Measurements from ENCODE around the gene C20orf96.
"Not testable (repeated sequence)": the region's sequence is repeated elsewhere in the genome, so short reads cannot be mapped to it uniquely, and the experiment has no call there.

C20orf96 gene

DNA sequence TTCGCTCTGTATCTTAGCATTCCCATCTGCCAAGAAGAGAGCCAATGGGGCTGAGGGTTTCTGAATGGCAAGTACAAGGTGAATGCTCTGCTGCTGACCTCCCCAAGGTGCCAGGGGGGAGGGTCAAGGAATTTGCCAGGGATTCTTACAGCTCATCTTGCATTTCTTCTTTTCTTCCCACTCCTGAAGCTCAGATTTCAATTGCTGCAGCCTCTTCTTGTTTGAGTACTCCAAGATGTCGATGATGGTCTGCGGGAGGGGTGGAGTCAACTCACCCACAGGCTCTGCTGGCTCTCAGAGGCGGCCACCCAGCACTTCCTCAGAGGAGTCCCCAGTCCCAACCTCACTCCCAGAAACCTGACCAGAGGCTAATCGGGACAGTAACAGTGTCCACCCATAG is 12.4 kb downstream of the C20orf96 start:
- no peak for DNase-seq

DNA sequence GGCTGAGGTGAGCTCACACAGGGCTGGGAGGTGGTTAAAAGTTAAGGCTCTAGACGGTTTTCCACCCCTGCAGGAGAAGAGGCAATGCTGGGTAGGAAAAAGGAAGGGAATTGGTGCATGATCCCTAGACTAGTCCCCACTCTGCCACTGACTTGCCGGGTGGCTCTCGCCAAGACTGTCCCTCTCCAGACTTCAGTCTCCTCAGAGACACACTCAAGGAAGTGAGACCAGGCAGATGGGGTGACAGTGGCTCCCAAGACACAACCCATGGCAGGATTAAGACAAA is 13.1 kb downstream of the C20orf96 start:
- no peak for DNase-seq

DNA sequence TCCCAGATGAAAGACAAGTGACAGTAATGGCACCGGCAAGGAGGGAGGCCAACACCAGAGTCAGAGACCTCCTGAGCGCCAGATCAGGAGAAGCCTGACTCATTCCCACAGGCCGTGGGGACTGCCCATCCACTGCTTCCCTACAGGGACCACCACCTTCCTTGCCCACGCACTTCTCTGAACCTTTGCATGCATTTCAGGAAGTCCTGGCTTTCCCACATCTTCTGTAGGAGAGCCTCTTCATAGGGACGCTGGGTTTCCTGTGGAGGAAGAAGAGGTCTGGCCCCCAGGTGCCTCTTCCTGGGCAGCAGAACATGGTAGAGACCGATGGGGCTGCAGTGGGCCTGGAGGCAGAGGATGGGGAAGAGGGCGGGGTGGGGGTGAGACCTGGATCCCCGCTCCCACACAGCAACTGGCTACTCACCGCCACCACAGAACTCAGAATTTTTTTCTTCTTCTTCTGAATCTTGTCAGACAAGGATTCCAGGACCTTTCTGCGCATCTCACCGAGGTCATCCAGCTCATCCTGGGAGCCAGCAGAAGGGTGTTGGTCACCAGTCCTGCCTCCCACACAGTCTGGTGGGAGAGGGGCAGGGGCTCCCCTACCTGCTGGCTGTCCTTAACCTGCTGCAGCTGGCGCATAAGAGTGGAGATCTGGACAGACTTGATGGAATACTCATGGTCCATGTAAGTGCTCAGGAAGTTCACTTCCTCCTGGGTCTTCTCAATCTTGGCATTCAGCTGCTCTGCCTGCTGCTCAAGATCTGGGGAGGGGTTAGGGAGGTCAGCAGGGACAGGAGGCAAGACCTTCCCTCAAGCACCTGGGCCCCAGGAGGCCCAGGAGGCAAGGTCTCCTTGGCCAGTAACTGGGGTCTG is 13.7 kb downstream of the C20orf96 start:
- DNase-seq = no peak

DNA sequence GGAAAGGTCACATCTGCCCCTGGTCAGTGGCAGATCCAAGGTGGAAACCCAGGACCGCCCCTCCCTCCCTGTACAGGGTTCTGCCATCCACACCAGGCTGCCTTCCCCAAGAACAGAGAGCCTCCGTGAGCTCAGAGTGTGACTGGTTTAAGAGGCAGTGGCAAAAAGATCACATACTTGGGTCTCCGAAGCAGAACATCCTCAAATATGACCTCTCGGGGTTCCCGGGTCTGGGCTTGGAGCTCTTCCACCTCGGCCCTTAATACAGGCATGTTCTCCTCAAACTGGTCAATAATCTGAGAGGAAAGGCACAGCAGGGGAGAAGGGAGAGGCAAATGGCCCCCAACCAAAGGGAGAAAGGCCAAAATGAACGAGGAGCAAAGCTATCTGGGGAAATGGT is 14.8 kb downstream of the C20orf96 start:
- no peak for DNase-seq

DNA sequence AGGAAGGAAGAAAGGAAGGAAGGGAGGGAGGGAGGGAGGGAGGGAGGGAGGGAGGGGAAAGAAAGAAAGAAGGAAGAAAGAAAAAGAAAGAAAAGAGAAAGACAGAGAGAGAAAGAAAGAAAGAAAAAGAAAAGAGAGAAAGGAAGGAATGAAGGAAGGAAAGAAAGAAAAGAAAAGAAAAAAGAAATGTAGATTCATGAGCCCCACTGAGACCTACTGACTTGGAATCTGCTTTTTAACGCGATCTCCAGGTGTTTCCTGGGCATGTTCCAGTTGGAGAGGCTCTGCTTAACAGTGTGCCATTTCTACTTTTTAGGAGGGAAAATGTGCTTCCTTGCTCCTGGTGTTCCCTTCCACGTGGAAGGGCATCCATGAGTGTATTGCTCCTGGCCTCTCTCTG is 16.7 kb downstream of the C20orf96 start:
- no peak for DNase-seq

DNA sequence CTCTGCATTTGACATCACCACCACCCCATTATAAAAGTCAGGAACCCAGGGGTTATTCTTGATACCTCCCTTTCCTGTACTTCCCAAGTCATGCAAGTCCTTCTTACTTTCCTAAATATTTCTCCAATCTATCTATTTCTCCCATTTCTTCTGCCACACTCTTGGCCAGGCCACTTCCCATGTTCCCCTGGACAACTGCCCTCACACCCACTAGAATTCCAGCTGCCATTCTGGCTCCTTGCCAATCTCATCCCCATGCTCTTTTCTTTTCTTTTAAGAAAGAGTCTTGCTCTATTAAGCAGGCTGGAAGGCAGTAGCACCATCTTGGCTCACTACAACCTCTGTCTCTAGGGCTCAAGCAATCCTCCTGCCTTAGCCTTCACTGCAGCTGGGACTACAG is 17.8 kb downstream of the C20orf96 start:
- DNase-seq = no peak

DNA sequence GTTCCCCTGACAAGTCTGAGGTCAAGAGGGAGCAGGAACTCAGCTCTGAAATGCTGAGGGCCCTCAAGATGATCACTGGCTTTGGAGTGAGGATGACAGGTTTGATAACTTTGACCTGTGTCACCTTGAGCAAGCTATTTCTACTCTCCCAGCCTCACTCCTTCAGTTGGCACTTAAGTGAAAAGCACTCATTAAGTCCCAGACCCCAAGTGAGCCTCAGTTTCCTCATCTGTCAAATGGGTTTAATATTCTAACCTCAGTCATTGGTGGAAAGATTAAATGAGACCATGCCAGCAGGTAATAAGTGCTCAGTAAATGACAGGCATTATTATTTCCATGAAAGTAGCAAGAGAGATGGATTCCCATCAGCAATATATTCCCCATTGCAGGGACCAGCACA is 19.0 kb downstream of the C20orf96 start:
- DNase-seq = no peak

DNA sequence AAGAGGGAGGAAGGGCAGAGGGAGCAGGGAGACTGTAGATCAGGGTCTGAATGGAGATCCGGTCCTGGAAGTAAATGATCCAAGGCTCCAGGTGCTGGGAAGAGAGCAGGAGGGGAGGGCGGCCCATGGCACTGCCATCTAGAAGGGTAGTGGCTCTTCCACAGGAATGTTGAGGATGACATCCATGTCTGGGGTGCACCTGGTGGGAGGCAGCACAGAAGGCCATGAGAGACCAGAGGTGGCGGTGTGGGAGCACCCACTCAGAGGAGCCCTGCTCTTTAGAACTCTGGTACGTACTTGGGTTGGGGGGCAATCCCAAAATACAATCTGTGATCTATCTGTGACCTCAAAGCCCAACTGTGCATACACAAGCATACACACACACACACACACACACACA is 19.5 kb downstream of the C20orf96 start:
- no peak for DNase-seq

DNA sequence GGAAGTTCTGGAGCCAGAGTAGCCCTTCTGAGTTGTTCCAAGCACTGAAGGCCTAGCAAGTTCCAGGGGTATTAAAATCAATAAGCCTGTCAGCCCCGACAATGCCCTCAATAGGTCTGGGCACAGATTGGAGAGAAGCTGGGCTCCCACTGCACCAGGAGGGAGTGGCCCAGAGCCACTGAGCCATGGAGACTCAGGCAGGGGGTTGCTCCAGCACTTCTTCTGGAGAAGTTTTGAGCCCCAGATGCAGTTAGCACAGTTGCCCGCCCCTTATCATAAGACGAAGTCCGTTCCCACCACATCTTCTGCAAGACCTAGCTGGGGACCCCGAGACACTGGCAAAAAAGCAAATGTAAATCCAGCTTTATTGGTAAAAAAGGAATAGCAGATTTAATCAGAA is 20.0 kb downstream of the C20orf96 start:
- DNase-seq = no peak

DNA sequence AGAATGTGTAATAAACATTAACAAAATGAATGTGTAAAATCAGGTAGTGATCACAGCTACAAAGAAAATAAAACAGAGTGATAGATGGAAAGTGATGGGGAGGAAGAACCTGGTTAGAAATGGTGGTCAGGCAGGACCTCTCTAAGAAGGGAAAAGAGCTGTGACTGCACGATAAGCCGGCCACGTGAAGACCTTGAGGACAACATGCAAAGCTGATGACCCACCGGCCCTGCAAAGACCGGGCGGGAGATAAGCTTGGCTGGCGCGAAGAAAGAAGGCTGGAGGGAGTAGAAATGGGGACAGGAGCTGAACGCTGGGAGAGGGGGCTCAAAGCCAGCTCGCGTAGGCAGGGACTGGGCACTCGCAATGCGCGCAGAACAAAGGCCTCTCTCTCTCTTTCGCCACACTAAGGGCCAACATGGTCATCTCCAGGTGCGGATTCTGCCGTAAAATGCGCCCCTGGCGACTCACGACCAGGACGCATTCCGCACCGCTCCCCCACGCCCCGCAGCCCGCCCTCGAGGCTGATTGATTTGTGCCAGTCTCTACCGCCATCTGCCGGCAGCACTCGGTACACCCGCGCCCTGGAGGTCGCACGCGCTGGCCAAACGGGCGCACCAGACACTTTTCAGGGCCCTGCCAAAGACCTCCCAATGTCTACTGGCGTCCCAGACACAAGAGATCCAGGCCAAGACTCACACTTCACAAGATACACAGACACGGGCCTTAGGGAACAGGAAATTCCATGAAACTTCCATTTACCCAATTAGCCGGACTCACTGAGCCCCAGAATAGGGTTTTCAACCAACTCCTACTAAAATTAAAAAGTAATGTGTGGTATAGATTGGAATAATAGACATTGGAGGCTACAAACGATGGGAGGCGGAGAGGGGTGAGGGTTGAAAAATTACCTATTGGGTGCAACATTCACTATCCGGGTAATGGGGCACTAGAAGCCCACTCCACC is 23.7 kb downstream of the C20orf96 start:
- DNase-seq = peak; percentile 72

DNA sequence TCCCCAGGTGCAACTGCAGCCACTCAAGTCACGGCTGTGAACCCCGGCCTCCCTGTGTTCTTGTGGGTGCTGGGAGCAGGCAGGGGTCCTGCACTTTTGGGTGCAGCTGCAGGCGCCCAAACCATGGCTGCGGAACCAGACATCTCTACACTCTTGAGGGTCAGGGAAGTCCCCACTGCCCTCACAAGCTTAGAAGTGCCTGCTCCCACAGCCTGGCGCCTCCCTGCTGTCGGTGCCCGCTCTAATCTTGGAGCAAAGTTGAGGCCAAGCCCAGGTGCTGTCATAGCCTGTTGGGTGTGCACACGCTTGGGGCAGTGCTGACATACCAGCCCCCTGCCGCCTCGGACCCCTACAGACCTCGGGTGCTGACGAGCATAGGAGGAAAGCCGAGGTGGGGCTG is 26.8 kb downstream of the C20orf96 start:
- no peak for DNase-seq

DNA sequence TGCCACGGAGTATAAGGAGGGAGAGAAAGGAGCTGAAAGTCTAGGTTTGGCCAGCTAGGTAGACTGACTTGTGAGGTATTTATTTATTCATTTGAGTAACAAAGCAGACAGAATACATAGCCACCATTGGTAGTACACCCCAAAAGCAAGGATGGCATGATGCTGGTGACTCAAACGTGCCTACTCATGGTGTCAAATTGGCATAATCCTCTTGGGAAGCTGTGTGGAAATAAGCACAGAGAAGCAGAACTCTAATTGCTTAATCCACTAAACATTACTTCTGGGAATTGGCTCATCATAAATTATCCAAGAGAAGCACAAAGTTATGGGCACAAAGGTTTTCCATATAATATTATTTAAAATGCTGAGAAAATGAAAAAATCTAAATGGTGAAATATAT is 30.6 kb downstream of the C20orf96 start:
- DNase-seq = peak in 1 of 2 experiments; percentile 7

DNA sequence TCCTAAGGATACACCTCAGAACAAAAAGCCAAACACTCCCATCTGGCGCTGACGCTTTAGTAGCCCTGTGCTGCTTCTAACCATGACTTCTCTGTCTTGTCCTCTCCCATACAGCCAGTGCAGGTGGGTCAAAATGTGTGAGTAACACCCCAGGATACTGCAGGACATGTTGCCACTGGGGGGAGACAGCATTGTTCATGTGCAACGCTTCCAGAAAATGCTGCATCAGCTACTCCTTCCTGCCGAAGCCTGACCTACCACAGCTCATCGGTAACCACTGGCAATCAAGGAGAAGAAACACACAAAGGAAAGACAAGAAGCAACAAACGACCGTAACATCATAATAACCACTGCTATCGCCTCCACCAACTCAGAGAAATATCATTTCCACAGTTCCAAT is 31.6 kb downstream of the C20orf96 start:
- peak in 1 of 2 experiments; percentile 14 for DNase-seq

DNA sequence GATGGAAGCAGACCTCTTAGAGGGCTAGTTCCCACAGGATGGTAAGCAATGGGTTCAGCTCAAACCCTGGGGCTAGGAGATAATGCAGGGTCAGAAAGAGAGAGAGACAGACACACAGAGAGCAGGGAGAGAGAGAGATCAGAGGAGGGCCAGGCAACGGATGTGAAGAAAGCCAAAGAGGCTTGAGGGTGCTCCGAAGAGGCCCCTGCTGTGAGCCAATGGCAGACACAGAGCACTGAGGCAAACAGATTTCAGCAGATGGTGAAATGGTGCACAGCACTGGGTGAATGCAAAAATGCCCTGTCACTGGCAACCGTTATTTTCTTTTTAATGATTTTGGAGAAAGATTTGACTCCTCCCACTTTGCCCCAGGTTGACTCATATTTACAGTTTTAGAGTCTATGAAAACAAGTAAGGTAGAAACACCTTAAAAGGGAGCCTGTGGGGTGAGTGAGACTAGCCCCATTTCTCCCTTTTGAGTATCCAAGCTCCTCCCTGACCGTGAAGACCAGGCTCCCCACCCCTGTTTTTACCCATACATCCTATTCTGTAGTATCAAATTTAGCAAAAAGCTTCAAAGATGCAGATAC is 32.2 kb downstream of the C20orf96 start:
- DNase-seq = no peak

DNA sequence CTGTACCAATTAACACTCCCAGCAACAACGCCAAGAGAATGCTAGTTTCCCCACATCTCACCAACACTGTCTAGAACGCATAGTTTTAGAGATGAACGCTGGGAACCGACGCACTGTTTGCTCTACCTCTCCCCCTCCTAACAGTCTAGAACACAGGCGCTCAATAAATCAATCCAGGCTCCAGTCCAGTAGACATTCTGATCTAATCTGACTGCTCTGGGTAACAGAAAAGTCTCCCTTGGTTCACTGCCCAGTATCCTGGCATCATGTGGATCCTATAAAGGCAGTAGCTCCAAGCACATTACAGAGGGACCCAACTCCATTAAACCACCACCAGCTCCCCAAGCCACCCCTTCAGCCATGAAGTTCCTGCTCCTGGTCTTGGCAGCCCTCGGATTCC is 33.1 kb downstream of the C20orf96 start, which contains the start of gene DEFB132:
Gene DEFB132 (plus strand): TSS at position 306 of the 400 bp plus-strand sequence. CDS start 55 bp downstream, at position 361.
- no peak for DNase-seq

DNA sequence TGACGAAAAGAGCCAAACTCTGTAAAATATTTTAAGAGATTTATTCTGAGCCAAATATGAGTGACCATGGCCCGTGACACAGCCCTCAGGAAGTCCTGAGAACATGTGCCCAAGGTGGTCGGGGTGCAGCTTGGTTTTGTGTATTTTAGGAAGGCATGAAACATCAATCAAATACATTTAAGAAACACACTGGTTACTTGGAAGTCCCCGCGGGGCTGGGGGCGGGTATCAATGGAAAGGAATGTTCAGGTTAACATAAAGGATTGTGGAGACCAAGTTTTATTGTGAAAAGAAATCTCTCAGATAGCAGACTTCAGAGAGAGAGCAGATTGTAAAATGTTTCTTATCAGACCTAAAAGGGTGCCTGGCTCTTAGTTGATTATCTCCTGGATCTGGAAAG is 37.1 kb downstream of the C20orf96 start:
- DNase-seq = not testable (repeated sequence)

DNA sequence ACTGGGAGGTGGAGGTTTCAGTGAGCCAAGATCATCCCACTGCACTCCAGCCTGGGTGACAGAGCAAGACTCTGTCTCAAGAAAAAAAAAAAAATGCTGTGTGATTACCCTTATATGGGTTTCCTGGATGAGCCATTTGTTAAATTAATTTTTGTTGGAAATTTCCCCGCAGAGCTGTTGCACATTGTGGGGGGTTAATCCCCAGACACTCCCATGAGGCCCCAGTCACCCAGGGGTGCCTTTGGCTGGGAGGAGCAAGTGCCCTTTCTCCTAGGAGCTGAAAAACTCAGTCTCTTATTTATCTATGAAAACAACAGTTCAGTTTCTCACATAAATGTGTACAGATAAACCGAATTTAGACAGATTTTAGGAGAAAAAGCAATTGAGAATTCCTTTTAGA is 37.7 kb downstream of the C20orf96 start:
- DNase-seq = no peak

DNA sequence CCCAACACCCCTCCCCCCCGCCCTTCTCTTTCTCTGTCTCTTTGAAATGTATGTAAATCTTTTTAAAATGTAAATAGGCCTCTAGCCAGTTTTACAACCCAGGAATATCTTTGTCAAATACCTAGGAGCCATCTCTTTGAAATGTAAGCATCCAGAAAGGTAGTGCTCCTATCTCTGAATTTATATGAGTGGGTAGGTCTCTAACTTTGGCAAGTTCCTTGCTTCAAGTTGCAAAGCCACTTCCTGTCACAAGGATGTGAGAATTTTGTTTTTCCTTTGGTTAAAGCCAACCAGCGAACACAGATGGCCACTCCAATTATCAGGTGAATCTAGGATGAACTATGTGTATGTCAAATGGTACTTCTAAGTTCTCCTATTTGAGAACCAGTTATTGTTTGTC is 39.2 kb downstream of the C20orf96 start:
- peak in 1 of 2 experiments; percentile 6 for DNase-seq

DNA sequence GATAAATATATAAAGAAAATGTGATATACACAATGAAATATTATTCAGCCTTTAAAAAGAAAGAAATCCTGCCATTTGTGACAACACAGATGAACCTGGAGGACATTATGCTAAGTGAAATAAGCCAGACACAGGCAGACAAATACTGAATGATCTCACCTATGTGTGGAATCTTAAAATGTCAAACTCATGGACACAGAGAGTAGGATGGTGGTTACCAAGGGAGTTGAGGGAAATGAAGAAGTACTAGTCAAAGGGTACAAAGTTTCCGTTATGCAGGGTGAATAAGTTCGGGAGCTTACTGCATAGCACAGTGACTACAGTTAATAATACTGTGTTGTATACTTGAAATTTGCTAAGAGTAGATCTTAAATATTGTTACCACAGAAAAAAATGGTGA is 47.6 kb downstream of the C20orf96 start:
- no peak for DNase-seq

DNA sequence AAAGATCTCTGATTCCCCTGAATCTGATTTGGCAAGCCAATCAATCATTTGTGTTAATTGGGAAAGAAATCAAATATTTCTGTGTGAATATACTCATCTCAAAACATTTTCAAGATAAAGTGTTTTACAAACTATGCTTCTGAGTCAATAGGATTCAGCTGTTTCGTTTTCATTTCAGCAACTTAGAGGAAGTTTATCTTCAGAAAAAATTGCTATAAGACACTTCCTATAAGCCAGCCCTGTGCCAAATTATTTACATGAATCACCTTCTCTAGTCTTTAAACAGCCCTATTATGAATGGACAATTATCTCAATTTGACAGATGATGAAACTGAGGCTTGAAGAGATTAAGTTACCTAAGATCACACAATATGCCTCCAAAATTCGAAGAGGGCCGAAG is 52.6 kb downstream of the C20orf96 start:
- peak; percentile 31 to 33 for DNase-seq

DNA sequence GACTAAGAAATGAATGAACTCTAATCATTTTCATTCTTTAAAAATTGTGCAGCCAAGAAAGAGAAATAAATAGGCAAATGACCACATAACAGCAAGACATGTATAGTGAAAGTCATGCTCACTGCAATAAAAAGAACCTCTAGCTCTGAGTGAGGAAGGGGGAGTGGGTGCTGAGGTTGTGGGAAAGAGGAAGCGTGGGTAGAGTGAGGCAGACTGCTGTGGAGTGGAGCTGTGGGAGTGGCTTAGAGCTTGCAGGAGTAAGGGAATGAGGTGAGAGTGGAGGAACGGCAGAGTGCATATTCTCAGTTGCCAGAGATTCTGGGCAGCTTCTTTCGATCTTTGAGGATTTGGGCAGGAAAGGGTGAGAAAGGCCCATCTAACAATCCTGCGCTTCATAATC is 53.1 kb downstream of the C20orf96 start:
- DNase-seq = peak; percentile 55 to 58

DNA sequence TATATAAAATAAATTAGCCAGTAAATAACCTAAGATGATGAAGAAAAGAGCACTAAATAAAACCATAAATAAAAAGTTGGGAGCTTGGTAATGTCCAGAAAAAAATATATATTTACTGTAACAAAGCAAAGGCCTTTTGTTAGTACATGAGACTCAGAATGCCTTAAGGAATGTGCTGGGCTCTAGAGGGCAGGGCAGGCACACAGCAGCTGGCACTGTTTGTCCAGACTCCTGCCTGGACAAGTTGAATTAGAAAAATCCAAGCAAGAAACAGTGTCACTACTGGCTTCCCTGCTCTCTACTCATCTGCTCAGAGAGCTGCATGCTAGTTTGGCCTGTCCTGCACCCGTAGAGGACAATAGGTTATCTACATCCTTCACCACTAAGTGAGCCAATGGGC is 54.7 kb downstream of the C20orf96 start:
- DNase-seq = peak in 1 of 2 experiments; percentile 12

DNA sequence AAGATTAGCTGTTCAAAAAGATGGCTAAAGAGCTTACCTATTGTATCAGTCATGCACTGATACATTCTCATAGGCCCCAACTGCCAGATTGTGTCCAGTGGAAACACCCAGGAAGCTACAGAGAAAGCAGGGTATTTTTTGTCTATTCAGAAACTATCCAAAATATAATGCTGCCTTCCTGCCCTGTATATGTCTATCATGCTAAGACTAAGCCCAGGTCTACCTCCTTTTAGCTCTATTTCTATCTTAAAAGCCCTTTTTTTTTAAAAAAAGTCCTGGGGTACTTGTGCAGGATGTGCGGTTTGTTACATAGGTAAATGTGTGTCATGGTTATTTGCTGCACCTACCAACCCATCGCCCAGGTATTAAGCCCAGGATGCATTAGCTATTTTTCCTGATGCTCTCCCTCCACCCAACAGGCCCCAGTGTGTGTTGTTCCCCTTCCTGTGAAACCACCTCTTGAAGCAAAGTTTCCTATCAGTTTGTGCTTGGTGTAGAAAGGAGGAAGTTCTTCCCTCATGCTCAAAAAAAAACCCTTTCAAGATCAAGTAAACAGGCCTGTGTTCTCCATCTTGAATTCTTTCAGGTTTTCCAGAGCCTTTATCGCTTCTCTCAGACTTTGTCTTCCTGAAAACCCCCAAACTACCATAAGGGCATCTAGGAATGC is 63.0 kb downstream of the C20orf96 start:
- DNase-seq = peak; percentile 63 to 66

Measured in AML-193 (cell line).